ENCODE results near the gene FICD. TPM values are rescaled to one million over a fixed set of nuclear protein-coding genes. Genes with fewer than 3 reads are reported as not detected.

The FICD gene
- total RNA-seq, 4 donors from 2014 or later = 1.1 to 9.6 (median 6.2) TPM

GRCh38 chr12:108525681-108526080 is 10.6 kb downstream of the FICD start:
- H3K4me3 ChIP-seq = no peak overlapping the region
- intact Hi-C loops (cut with DNase I; ENCODE audit: low total_unique reads) (no loop called here), in situ Hi-C loops (cut with MboI; ENCODE audit: low pct_ligation_motif_present in 1 of 4, low pct_unique_long_range_greater_than_20kb in 1 of 4, low sequenced_read_pairs in 3 of 4) (no loop called here)
- no peaks in the 10 kb centered on the region for H3K4me1 ChIP-seq
- no peaks in the 10 kb centered on the region for H3K27me3 ChIP-seq
- H3K36me3 ChIP-seq = peaks cover 0 to 82% (median 33%) of the 10 kb centered on the region in 4 donors
- H3K9me3 ChIP-seq = no peaks in the 10 kb centered on the region
- WGBS, 2 donors (ENCODE audit: low coverage in 1 of 2) = 70 to 83% methylated on average over 4 to 5 of the region's 5 CpGs
- H3K27ac ChIP-seq = no peak overlapping the region
- no peak for DNase-seq
- TF ChIP-seq CTCF (IDR thresholded peaks at IDR 0.05) (no peak), POLR2AphosphoS5 (IDR thresholded peaks at IDR 0.05) (no peak), POLR2A (IDR thresholded peaks at IDR 0.05) (no peak), EP300 (IDR thresholded peaks at IDR 0.05; ENCODE audit: low read depth) (no peak)

GRCh38 chr12:108526482-108527165 is 11.5 kb downstream of the FICD start:
- TF ChIP-seq POLR2A (IDR thresholded peaks at IDR 0.05) (no peak), EP300 (IDR thresholded peaks at IDR 0.05; ENCODE audit: low read depth) (no peak), CTCF (IDR thresholded peaks at IDR 0.05) (no peak), POLR2AphosphoS5 (IDR thresholded peaks at IDR 0.05) (no peak)
- 84% methylated on average over 10 of the region's 10 CpGs; no CpG with 5 or more reads in 1 of the 2 donors for WGBS, 2 donors (ENCODE audit: low coverage in 1 of 2)
- peaks cover 0 to 82% (median 38%) of the 10 kb centered on the region in 4 donors for H3K36me3 ChIP-seq
- in situ Hi-C loops (cut with MboI; ENCODE audit: low pct_ligation_motif_present in 1 of 4, low pct_unique_long_range_greater_than_20kb in 1 of 4, low sequenced_read_pairs in 3 of 4) (no loop called here), intact Hi-C loops (cut with DNase I; ENCODE audit: low total_unique reads) (no loop called here)
- no peaks in the 10 kb centered on the region for H3K27me3 ChIP-seq
- DNase-seq = no peak
- H3K4me3 ChIP-seq = no peak overlapping the region
- H3K27ac ChIP-seq = no peak overlapping the region
- no peaks in the 10 kb centered on the region for H3K4me1 ChIP-seq
- no peaks in the 10 kb centered on the region for H3K9me3 ChIP-seq

- no peaks in the 10 kb centered on the region for H3K4me1 ChIP-seq
Measured at GRCh38 chr12:108527166-108527496, 12.1 kb downstream of the FICD start.

GRCh38 chr12:108530161-108530560 is 15.1 kb downstream of the FICD start:
- no peak for DNase-seq
- no peaks in the 10 kb centered on the region for H3K27me3 ChIP-seq
- intact Hi-C loops (cut with DNase I; ENCODE audit: low total_unique reads) = no loop called here
- H3K4me1 ChIP-seq = no peaks in the 10 kb centered on the region
- 96 to 100% methylated on average over 2 to 9 of the region's 9 CpGs for WGBS, 2 donors (ENCODE audit: low coverage in 1 of 2)
- no peaks in the 10 kb centered on the region for H3K9me3 ChIP-seq
- no peak overlapping the region for H3K27ac ChIP-seq
- peaks cover 0 to 82% (median 38%) of the 10 kb centered on the region in 4 donors for H3K36me3 ChIP-seq
- in situ Hi-C loops (cut with MboI; ENCODE audit: low pct_ligation_motif_present in 1 of 4, low pct_unique_long_range_greater_than_20kb in 1 of 4, low sequenced_read_pairs in 3 of 4) = no loop called here
- no peak overlapping the region for H3K4me3 ChIP-seq
- no peak for TF ChIP-seq POLR2AphosphoS5 (IDR thresholded peaks at IDR 0.05)

More at GRCh38 chr12:108527166-108527496, 12.1 kb downstream of the FICD start:
- intact Hi-C loops (cut with DNase I; ENCODE audit: low total_unique reads) (no loop called here), in situ Hi-C loops (cut with MboI; ENCODE audit: low pct_ligation_motif_present in 1 of 4, low pct_unique_long_range_greater_than_20kb in 1 of 4, low sequenced_read_pairs in 3 of 4) (no loop called here)
- H3K27me3 ChIP-seq = no peaks in the 10 kb centered on the region
- TF ChIP-seq EP300 (IDR thresholded peaks at IDR 0.05; ENCODE audit: low read depth) (no peak), POLR2A (IDR thresholded peaks at IDR 0.05) (no peak), CTCF (IDR thresholded peaks at IDR 0.05) (no peak), POLR2AphosphoS5 (IDR thresholded peaks at IDR 0.05) (no peak)
- no peak overlapping the region for H3K27ac ChIP-seq
- peaks cover 0 to 82% (median 40%) of the 10 kb centered on the region in 4 donors for H3K36me3 ChIP-seq
- no peak for DNase-seq
- WGBS, 2 donors (ENCODE audit: low coverage in 1 of 2) = 91% methylated on average over 6 of the region's 6 CpGs; no CpG with 5 or more reads in 1 of the 2 donors
- no peaks in the 10 kb centered on the region for H3K9me3 ChIP-seq
- no peak overlapping the region for H3K4me3 ChIP-seq
